ENCODE data around the gene ASB6.
"Not testable (repeated sequence)": the region's sequence is repeated elsewhere in the genome, so short reads cannot be mapped to it uniquely, and the experiment has no call there.

ASB6 gene

DNA sequence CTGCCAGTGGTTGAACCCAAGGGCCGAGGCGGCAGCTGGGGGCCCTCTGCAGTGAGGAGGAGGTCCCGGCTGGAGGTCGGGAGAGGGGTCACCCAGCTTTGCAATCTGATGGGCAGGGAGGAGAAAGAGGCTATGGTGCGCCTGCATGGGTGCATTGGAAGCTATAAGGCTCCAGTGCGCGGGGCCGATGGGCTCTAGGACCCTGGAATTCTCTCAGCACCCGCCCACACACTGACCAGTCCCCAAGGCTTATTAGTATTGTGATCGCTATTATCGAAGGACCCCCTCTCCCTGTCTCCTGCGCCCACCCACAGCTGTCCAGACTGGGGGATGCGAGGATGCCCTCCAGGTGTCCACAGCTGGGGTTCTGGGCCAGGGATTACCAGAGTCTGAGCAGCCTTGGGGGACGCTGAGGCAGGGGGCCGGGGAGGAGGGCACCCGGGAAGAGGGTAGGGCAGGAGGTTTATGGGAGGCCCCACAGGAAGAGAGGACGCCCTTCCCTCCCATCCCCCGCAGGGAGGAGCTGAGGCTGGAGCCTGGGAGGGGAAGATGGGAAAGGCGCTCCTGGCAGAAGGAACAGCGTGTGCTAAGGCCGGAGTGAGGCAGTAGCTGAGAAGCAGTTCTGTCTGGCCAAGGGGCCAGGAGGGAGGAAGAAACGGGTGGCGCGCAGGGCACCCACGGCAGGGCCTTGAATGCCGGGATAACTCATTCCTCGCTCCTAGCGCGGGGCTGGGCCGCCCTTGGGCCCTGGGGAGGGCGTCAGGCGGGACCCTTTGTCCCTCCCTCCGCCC, 45.2 kb downstream of the ASB6 start:
- no peak overlapping the region for H3K4me3 ChIP-seq (replicated peaks; ENCODE audit: insufficient read depth, low read length)
- H3K27ac ChIP-seq (replicated peaks) = no peak overlapping the region
- TF ChIP-seq REST (IDR thresholded peaks at IDR 0.05; ENCODE audit: insufficient replicate concordance, low read depth) = no peak
- no peak for TF ChIP-seq GABPA (IDR thresholded peaks at IDR 0.05; ENCODE audit: low read depth)
- no peak for TF ChIP-seq POLR2AphosphoS5 (IDR thresholded peaks at IDR 0.05; ENCODE audit: low read depth)
- TF ChIP-seq, protein P1, sequence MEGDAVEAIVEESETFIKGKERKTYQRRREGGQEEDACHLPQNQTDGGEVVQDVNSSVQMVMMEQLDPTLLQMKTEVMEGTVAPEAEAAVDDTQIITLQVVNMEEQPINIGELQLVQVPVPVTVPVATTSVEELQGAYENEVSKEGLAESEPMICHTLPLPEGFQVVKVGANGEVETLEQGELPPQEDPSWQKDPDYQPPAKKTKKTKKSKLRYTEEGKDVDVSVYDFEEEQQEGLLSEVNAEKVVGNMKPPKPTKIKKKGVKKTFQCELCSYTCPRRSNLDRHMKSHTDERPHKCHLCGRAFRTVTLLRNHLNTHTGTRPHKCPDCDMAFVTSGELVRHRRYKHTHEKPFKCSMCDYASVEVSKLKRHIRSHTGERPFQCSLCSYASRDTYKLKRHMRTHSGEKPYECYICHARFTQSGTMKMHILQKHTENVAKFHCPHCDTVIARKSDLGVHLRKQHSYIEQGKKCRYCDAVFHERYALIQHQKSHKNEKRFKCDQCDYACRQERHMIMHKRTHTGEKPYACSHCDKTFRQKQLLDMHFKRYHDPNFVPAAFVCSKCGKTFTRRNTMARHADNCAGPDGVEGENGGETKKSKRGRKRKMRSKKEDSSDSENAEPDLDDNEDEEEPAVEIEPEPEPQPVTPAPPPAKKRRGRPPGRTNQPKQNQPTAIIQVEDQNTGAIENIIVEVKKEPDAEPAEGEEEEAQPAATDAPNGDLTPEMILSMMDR (IDR thresholded peaks at IDR 0.05; ENCODE audit: insufficient read depth, low read length) = no peak
- TF ChIP-seq SPI1 (IDR thresholded peaks at IDR 0.05; ENCODE audit: borderline replicate concordance, low read depth) = no peak
- H3K27me3 ChIP-seq (ENCODE audit: insufficient read depth, poor library complexity, severe bottlenecking) = no peaks in the 10 kb centered on the region
- no peak for DNase-seq (ENCODE audit: low read depth in 1 of 2, low spot score in 1 of 2)

DNA sequence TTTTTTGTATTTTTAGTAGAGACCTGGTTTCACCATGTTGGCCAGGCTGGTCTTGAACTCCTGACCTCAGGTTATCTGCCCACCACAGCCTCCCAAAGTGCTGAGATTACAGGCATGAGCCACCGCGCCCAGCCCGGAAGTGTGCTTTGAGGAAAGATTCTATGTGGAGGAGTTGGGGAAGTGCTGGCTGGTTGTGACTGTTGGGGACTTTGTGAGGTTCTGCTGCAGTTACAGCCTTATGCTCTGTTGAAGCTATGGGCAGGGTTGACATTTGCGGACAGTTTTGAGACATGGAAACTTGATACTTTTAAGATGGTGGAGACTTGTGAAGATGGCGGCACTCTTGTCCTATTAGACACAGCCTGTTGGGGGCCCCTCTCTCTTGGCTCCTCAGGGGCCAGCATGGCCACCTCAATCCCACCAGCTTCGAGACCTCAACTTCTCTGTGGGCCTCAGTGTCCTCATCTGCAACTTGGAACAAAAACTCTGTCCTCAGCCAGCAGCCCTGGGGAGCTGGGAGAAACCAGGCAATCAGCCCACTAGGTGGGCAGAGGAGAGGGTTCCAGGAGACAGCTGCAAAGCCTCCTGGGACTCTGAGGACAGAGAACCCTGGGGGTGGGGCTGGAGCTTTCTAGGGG, 45.9 kb downstream of the ASB6 start:
- peak in 1 of 2 experiments; percentile 72 for DNase-seq (ENCODE audit: low read depth in 1 of 2, low spot score in 1 of 2)
- Histone ChIP-seq H3K27ac (replicated peaks) (no peak overlapping the region), H3K4me3 (replicated peaks; ENCODE audit: insufficient read depth, low read length) (no peak overlapping the region)

GRCh38 chr9:129595311-129595741, 46.6 kb downstream of the ASB6 start:
- TF ChIP-seq, protein P1 (IDR thresholded peaks at IDR 0.05; ENCODE audit: insufficient read depth, low read length) = no peak
- TF ChIP-seq GABPA (IDR thresholded peaks at IDR 0.05; ENCODE audit: low read depth) (no peak), SPI1 (IDR thresholded peaks at IDR 0.05; ENCODE audit: borderline replicate concordance, low read depth) (peak; percentile 44; the same call in 1 of the 2 replicates)
- no peak for DNase-seq (ENCODE audit: low read depth in 1 of 2, low spot score in 1 of 2)
- Histone ChIP-seq H3K27me3 (ENCODE audit: insufficient read depth, poor library complexity, severe bottlenecking) (no peaks in the 10 kb centered on the region), H3K27ac (replicated peaks) (no peak overlapping the region), H3K4me3 (replicated peaks; ENCODE audit: insufficient read depth, low read length) (no peak overlapping the region)

More for the DNA sequence above, 45.9 kb downstream of the ASB6 start:
- TF ChIP-seq, protein P1 (IDR thresholded peaks at IDR 0.05; ENCODE audit: insufficient read depth, low read length) = no peak
- TF ChIP-seq SPI1 (IDR thresholded peaks at IDR 0.05; ENCODE audit: borderline replicate concordance, low read depth) = peak; percentile 79
- H3K27me3 ChIP-seq (ENCODE audit: insufficient read depth, poor library complexity, severe bottlenecking) = no peaks in the 10 kb centered on the region

- no peaks in the 10 kb centered on the region for H3K27me3 ChIP-seq (ENCODE audit: insufficient read depth, poor library complexity, severe bottlenecking)
- H3K4me3 ChIP-seq (replicated peaks; ENCODE audit: insufficient read depth, low read length) = no peak overlapping the region
- TF ChIP-seq, protein P1 (IDR thresholded peaks at IDR 0.05; ENCODE audit: insufficient read depth, low read length) = no peak
- TF ChIP-seq GABPA (IDR thresholded peaks at IDR 0.05; ENCODE audit: low read depth) (no peak), SPI1 (IDR thresholded peaks at IDR 0.05; ENCODE audit: borderline replicate concordance, low read depth) (no peak), REST (IDR thresholded peaks at IDR 0.05; ENCODE audit: insufficient replicate concordance, low read depth) (no peak), POLR2AphosphoS5 (IDR thresholded peaks at IDR 0.05; ENCODE audit: low read depth) (no peak)
- H3K27ac ChIP-seq (replicated peaks) = no peak overlapping the region
- DNase-seq (ENCODE audit: low read depth in 1 of 2, low spot score in 1 of 2) = no peak
These were observed 47.3 kb downstream of the ASB6 start for GRCh38 chr9:129594632-129595031.

DNA sequence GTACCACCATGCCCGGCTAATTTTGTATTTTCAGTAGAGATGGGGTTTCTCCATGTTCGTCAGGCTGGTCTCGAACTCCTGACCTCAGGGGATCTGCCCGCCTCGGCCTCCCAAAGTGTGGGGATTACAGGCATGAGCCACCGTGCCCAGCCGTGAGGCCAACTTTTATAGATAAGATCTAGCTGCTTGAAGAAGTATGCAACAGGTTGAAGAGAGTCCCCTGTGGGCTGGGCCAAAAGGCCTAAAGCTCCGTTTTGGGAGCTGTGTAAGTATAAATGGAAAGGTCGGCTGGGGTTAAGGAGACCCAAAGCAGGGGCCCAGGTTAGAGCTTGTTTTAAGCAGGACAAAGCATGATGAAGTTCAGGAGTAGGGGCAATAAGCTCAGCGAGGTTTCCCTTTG, 49.2 kb downstream of the ASB6 start:
- H3K4me3 ChIP-seq (replicated peaks; ENCODE audit: insufficient read depth, low read length); H3K27me3 ChIP-seq (ENCODE audit: insufficient read depth, poor library complexity, severe bottlenecking); H3K27ac ChIP-seq (replicated peaks); DNase-seq (ENCODE audit: low read depth in 1 of 2, low spot score in 1 of 2): not testable (repeated sequence)

Measured in HL-60 (cell line).